HG02981 (cell line): ENCODE results near the gene SRSF9.
A peak's percentile ranks its signal among the peaks of the same experiment; 100 is the strongest.
"Not testable (repeated sequence)": the region's sequence is repeated elsewhere in the genome, so short reads cannot be mapped to it uniquely, and the experiment has no call there.

Source experiments
- ATAC-seq: cut with Tn5 transposase; IDR thresholded peaks from one replicate; pipeline ENCODE4 v1.9.1; 2021; ENCODE audit warnings: mild to moderate bottlenecking, moderate library complexity; ENCODE audit not compliant: unreplicated experiment

The SRSF9 gene

GRCh38 chr12:120453060-120453750 is 16.3 kb downstream of the SRSF9 start:
- no peak for ATAC-seq

GRCh38 chr12:120452524-120452923 is 17.0 kb downstream of the SRSF9 start:
- not testable (repeated sequence) for ATAC-seq

- ATAC-seq: no peak
Observed at GRCh38 chr12:120447992-120448391, 21.6 kb downstream of the SRSF9 start.

GRCh38 chr12:120446844-120447178 is 22.7 kb downstream of the SRSF9 start:
- ATAC-seq: not testable (repeated sequence)

- peak; percentile 85 for ATAC-seq
Observed at GRCh38 chr12:120445911-120446843, 23.4 kb downstream of the SRSF9 start, which contains the start of the genes GATC and TRIAP1. Gene GATC (plus strand): TSS chr12:120446444. CDS start chr12:120446481, 37 bp downstream. Gene TRIAP1 (minus strand): TSS chr12:120446384. CDS start chr12:120446372, 12 bp downstream.

GRCh38 chr12:120444676-120445075 is 24.9 kb downstream of the SRSF9 start:
- no peak for ATAC-seq

- ATAC-seq: no peak
Observed at GRCh38 chr12:120439646-120440247, 29.8 kb downstream of the SRSF9 start.

GRCh38 chr12:120438495-120439198 is 30.9 kb downstream of the SRSF9 start:
- no peak for ATAC-seq

GRCh38 chr12:120437735-120438494 is 31.6 kb downstream of the SRSF9 start, which contains the start of gene COX6A1:
Gene COX6A1 (plus strand): TSS chr12:120438113. CDS start chr12:120438127, 14 bp downstream.
- peak; percentile 92 for ATAC-seq

GRCh38 chr12:120432772-120433525 is 36.6 kb downstream of the SRSF9 start:
- no peak for ATAC-seq

GRCh38 chr12:120429368-120429767 is 40.2 kb downstream of the SRSF9 start:
- no peak for ATAC-seq

- ATAC-seq: no peak
Observed at GRCh38 chr12:120428597-120429229, 40.8 kb downstream of the SRSF9 start.

- no peak for ATAC-seq
Observed at GRCh38 chr12:120425797-120426196, 43.8 kb downstream of the SRSF9 start.

- no peak for ATAC-seq
Observed at GRCh38 chr12:120422892-120423456, 46.6 kb downstream of the SRSF9 start.

GRCh38 chr12:120421701-120422100 is 47.8 kb downstream of the SRSF9 start:
- ATAC-seq: no peak

- ATAC-seq: no peak
Observed at GRCh38 chr12:120417917-120418580, 51.5 kb downstream of the SRSF9 start.

- ATAC-seq: no peak
Observed at GRCh38 chr12:120416490-120417216, 52.9 kb downstream of the SRSF9 start.
